Breast epithelium (tissue), 3 donors: ENCODE results near the gene SC5D.

Source experiments
- POLR2A ChIP-seq: fragments of 450-650 bp; IDR thresholded peaks from one replicate; pipeline ENCODE4 v1.6.1; 2016; ENCODE audit warnings: antibody characterized with exemption, mild to moderate bottlenecking, moderate library complexity
- POLR2AphosphoS5 ChIP-seq, 3 donors: sonication (generic); formaldehyde crosslinking; IDR thresholded peaks; one replicate each; pipeline ENCODE4 v1.6.1; 2017; ENCODE audit warnings: antibody characterized with exemption in 3 of 3
- TF ChIP-seq, protein P1 (sequence below), 3 donors: fragments of 450-650 bp; IDR thresholded peaks; one replicate each; pipeline ENCODE4 v1.5.1; 2016 to 2017; ENCODE audit warnings: antibody characterized with exemption in 3 of 3, mild to moderate bottlenecking in 3 of 3, moderate library complexity in 3 of 3

- TF ChIP-seq POLR2A (no peak), POLR2AphosphoS5 (IDR thresholded peaks at IDR 0.05) (no peak)
- TF ChIP-seq, protein P1, sequence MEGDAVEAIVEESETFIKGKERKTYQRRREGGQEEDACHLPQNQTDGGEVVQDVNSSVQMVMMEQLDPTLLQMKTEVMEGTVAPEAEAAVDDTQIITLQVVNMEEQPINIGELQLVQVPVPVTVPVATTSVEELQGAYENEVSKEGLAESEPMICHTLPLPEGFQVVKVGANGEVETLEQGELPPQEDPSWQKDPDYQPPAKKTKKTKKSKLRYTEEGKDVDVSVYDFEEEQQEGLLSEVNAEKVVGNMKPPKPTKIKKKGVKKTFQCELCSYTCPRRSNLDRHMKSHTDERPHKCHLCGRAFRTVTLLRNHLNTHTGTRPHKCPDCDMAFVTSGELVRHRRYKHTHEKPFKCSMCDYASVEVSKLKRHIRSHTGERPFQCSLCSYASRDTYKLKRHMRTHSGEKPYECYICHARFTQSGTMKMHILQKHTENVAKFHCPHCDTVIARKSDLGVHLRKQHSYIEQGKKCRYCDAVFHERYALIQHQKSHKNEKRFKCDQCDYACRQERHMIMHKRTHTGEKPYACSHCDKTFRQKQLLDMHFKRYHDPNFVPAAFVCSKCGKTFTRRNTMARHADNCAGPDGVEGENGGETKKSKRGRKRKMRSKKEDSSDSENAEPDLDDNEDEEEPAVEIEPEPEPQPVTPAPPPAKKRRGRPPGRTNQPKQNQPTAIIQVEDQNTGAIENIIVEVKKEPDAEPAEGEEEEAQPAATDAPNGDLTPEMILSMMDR (IDR thresholded peaks at IDR 0.05), result no peak
These were observed 27.0 kb upstream of the SC5D start for GRCh38 chr11:121265586-121265985.
